Measurements from ENCODE around the gene HES6. TPM values are rescaled to one million over a fixed set of nuclear protein-coding genes. Genes with fewer than 3 reads are reported as not detected.

The HES6 gene
- total and polyA plus RNA-seq, 3 donors from 2014 or later, result 21.3 to 40.3 (median 22.0) TPM

GRCh38 chr2:238285653-238286082, 45.8 kb upstream of the HES6 start:
- intact Hi-C loops (cut with DNase I; ENCODE audit: low total_unique reads), result no loop called here
- H3K27me3 ChIP-seq, result no peaks in the 10 kb centered on the region
- WGBS, 2 donors, result 32 to 47% methylated on average over 7 of the region's 7 CpGs

GRCh38 chr2:238284802-238285515, 45.1 kb upstream of the HES6 start:
- TF ChIP-seq CTCF (IDR thresholded peaks at IDR 0.05), result no peak
- TF ChIP-seq POLR2A (IDR thresholded peaks at IDR 0.05), result no peak
- H3K27ac ChIP-seq, result peak overlapping the region; percentile 95 to 96
- peaks cover 56% of the 10 kb centered on the region for H3K4me1 ChIP-seq
- H3K36me3 ChIP-seq (ENCODE audit: low read depth, missing control alignments), result no peaks in the 10 kb centered on the region
- no peak for DNase-seq
- no peaks in the 10 kb centered on the region for H3K27me3 ChIP-seq
- H3K9me3 ChIP-seq, result no peaks in the 10 kb centered on the region
- H3K4me3 ChIP-seq, result no peak overlapping the region
- WGBS, 2 donors, result 66 to 73% methylated on average over 10 to 11 of the region's 11 CpGs
- intact Hi-C loops (cut with DNase I; ENCODE audit: low total_unique reads), result no loop called here

More at GRCh38 chr2:238285653-238286082, 45.8 kb upstream of the HES6 start:
- peak; percentile 87 for DNase-seq
- no peak overlapping the region for H3K4me3 ChIP-seq
- H3K9me3 ChIP-seq, result no peaks in the 10 kb centered on the region
- H3K4me1 ChIP-seq, result peaks cover 61% of the 10 kb centered on the region
- TF ChIP-seq POLR2A (IDR thresholded peaks at IDR 0.05), result no peak
- peak in 1 of 3 experiments; percentile 7 for TF ChIP-seq CTCF (IDR thresholded peaks at IDR 0.05)
- no peaks in the 10 kb centered on the region for H3K36me3 ChIP-seq (ENCODE audit: low read depth, missing control alignments)
- H3K27ac ChIP-seq, result peak overlapping the region; percentile 95 to 96

- no peaks in the 10 kb centered on the region for H3K9me3 ChIP-seq
- intact Hi-C loops (cut with DNase I; ENCODE audit: low total_unique reads), result no loop called here
- no peak for TF ChIP-seq POLR2A (IDR thresholded peaks at IDR 0.05)
- 78 to 81% methylated on average over 17 of the region's 17 CpGs for WGBS, 2 donors
- H3K27me3 ChIP-seq, result no peaks in the 10 kb centered on the region
- no peak overlapping the region for H3K4me3 ChIP-seq
- H3K27ac ChIP-seq, result peak overlapping the region; percentile 5 to 33
- DNase-seq, result peak; percentile 72
- peaks cover 56% of the 10 kb centered on the region for H3K4me1 ChIP-seq
- H3K36me3 ChIP-seq (ENCODE audit: low read depth, missing control alignments), result no peaks in the 10 kb centered on the region
These were observed 43.3 kb upstream of the HES6 start for GRCh38 chr2:238282861-238283738.

- 86 to 89% methylated on average over 8 to 13 of the region's 13 CpGs for WGBS, 2 donors
- peaks cover 52% of the 10 kb centered on the region for H3K4me1 ChIP-seq
- H3K36me3 ChIP-seq (ENCODE audit: low read depth, missing control alignments), result no peaks in the 10 kb centered on the region
- H3K27me3 ChIP-seq, result no peaks in the 10 kb centered on the region
- no peak overlapping the region for H3K4me3 ChIP-seq
- no peak overlapping the region for H3K27ac ChIP-seq
- no peaks in the 10 kb centered on the region for H3K9me3 ChIP-seq
- TF ChIP-seq POLR2A (IDR thresholded peaks at IDR 0.05) (no peak), CTCF (IDR thresholded peaks at IDR 0.05) (no peak)
- intact Hi-C loops (cut with DNase I; ENCODE audit: low total_unique reads), result no loop called here
- DNase-seq, result no peak
These were observed 42.1 kb upstream of the HES6 start for GRCh38 chr2:238281826-238282480.

Data from testis (tissue), 3 donors.